Calu3 (cell line): ENCODE measurements around the gene ANXA5. TPM values are rescaled to one million over a fixed set of nuclear protein-coding genes. Genes with fewer than 3 reads are reported as not detected.

Experiments
- BruUV-seq: library from RNA; stranded (reverse); fragments of 400-500 nt; replicated peaks from 2 replicates; lab custom pipeline; 2021; lab: Mats Ljungman, UMichigan
- CTCF ChIA-PET: fragments of 300-600 bp; sonication (Branson Sonifier 250); formaldehyde crosslinking; loops from one replicate; lab custom pipeline; 2022; ENCODE audit warnings: antibody characterized with exemption; lab: Charles Lee
- DNase-seq: peaks from one replicate; pipeline ENCODE4 v3.0.0; 2022
- H3K27ac Mint-ChIP-seq: one replicate; pipeline ENCODE4 v1.8.0; 2022; ENCODE audit warnings: mixed read lengths; ENCODE audit not compliant: unreplicated experiment
- H3K27me3 Mint-ChIP-seq: one replicate; pipeline ENCODE4 v1.8.0; 2022; ENCODE audit warnings: mixed read lengths; ENCODE audit not compliant: unreplicated experiment
- H3K36me3 Mint-ChIP-seq: one replicate; pipeline ENCODE4 v1.8.0; 2022; ENCODE audit warnings: mild to moderate bottlenecking, moderate library complexity, mixed read lengths; ENCODE audit not compliant: insufficient read depth, unreplicated experiment
- H3K4me1 Mint-ChIP-seq: one replicate; pipeline ENCODE4 v1.8.0; 2022; ENCODE audit warnings: mild to moderate bottlenecking, low read depth, mixed read lengths; ENCODE audit not compliant: unreplicated experiment
- H3K4me3 Mint-ChIP-seq: one replicate; pipeline ENCODE4 v1.8.0; 2022; ENCODE audit warnings: mild to moderate bottlenecking, low read depth, moderate library complexity, mixed read lengths; ENCODE audit not compliant: unreplicated experiment
- H3K9me3 Mint-ChIP-seq: one replicate; pipeline ENCODE4 v1.8.0; 2022; ENCODE audit warnings: low read depth, mixed read lengths; ENCODE audit not compliant: unreplicated experiment
- CTCF ChIP-seq: fragments of 200-600 bp; IDR thresholded peaks from one replicate; pipeline ENCODE4 v1.8.0; 2022; ENCODE audit warnings: antibody characterized with exemption; ENCODE audit not compliant: unreplicated experiment
- intact Hi-C: fragments of 100-400 bp; cut with micrococcal nuclease; formaldehyde crosslinking; loops from one replicate; pipeline ENCODE4 v1.10.0; 2022; ENCODE audit not compliant: unreplicated experiment
- total RNA-seq: library from RNA; stranded (reverse); gene quantifications from 2 replicates; pipeline ENCODE4 v1.2.3, GENCODE V29; 2022

ANXA5 gene
- total RNA-seq, 1 experiment from 2014 or later = 273 TPM

GRCh38 chr4:121642292-121642691 lies 54.5 kb downstream of the ANXA5 start:
- Mint-ChIP-seq H3K27me3 (no peaks in the 10 kb centered on the region), H3K9me3 (no peaks in the 10 kb centered on the region), H3K36me3 (no peaks in the 10 kb centered on the region), H3K27ac (no peak overlapping the region), H3K4me3 (no peak overlapping the region), H3K4me1 (no peaks in the 10 kb centered on the region)
- no peak for TF ChIP-seq CTCF
- no peak for DNase-seq
- BruUV-seq = no TSS peak
- CTCF ChIA-PET = no interaction called here
- intact Hi-C loops = no loop called here

GRCh38 chr4:121633653-121634052 lies 63.1 kb downstream of the ANXA5 start:
- no peak overlapping the region for H3K4me3 Mint-ChIP-seq
- CTCF ChIA-PET = no interaction called here
- no peaks in the 10 kb centered on the region for H3K9me3 Mint-ChIP-seq
- no TSS peak for BruUV-seq
- no peak for TF ChIP-seq CTCF
- no peak overlapping the region for H3K27ac Mint-ChIP-seq
- no peak for DNase-seq
- no peaks in the 10 kb centered on the region for H3K27me3 Mint-ChIP-seq
- no peaks in the 10 kb centered on the region for H3K4me1 Mint-ChIP-seq
- no peaks in the 10 kb centered on the region for H3K36me3 Mint-ChIP-seq
- intact Hi-C loops = no loop called here

GRCh38 chr4:121632636-121633035 lies 64.1 kb downstream of the ANXA5 start:
- Mint-ChIP-seq H3K27me3 (no peaks in the 10 kb centered on the region), H3K4me1 (no peaks in the 10 kb centered on the region), H3K36me3 (no peaks in the 10 kb centered on the region), H3K27ac (no peak overlapping the region), H3K9me3 (no peaks in the 10 kb centered on the region), H3K4me3 (no peak overlapping the region)
- TF ChIP-seq CTCF = no peak
- BruUV-seq = no TSS peak
- CTCF ChIA-PET = no interaction called here
- DNase-seq = no peak
- intact Hi-C loops = no loop called here

Other genes starting within 250 kb of the ANXA5 start
- not detected in 2 replicates for gene SMIM43, start 68.2 kb upstream of the ANXA5 start, total RNA-seq
- gene EXOSC9, start 104.3 kb upstream of the ANXA5 start, total RNA-seq = 18.8 and 22.3 TPM in 2 replicates
- gene CCNA2, start 126.9 kb upstream of the ANXA5 start, total RNA-seq = 26.9 and 32.6 TPM in 2 replicates
- gene BBS7, start 173.5 kb upstream of the ANXA5 start, total RNA-seq = 11.7 and 12.4 TPM in 2 replicates